Fibroblast of skin of left biceps (primary cell): ENCODE data around the gene RNF34.
"Not testable (repeated sequence)": the region's sequence is repeated elsewhere in the genome, so short reads cannot be mapped to it uniquely, and the experiment has no call there.

Experiments used
- DNase-seq, 2 experiments: peaks; one replicate each; pipeline ENCODE4 v3.0.0-alpha.2; 2013; ENCODE audit warnings: low read depth in 2 of 2

RNF34 gene

GRCh38 chr12:121399391-121400331, at the start of gene RNF34:
RNF34 (plus strand) TSS chr12:121400118; CDS start chr12:121400213, 95 bp downstream.
- DNase-seq: peak; percentile 94 to 96

GRCh38 chr12:121351820-121352681, 47.9 kb upstream of the RNF34 start, which contains the start of gene ANAPC5:
ANAPC5 (minus strand) TSS chr12:121352411; CDS start chr12:121352340, 71 bp downstream.
- DNase-seq: peak; percentile 98

- DNase-seq: no peak
These were observed 47.3 kb upstream of the RNF34 start for GRCh38 chr12:121352682-121353018.

- DNase-seq: no peak
These were observed 44.1 kb upstream of the RNF34 start for GRCh38 chr12:121355818-121356217.

DNA sequence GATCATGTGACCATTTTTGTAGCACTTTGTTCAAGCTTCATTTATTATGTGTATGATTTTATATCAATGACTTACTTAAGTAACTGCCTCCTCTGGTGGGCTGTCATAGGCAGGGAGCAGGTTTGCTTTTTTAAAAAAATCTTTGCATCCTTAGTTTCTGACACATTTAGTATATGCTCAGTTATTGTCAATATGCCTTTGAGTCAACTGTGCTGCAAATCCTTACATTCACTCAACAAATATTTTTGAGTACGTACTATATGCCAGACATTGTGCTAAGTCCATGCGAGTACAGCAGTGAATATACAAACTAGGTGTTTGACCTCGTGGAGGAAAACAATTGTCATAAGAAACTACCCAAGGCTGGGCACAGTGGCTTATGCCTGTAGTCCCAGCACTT, 43.3 kb upstream of the RNF34 start:
- DNase-seq: no peak

GRCh38 chr12:121357331-121357730, 42.6 kb upstream of the RNF34 start:
- no peak for DNase-seq

GRCh38 chr12:121358073-121358472, 41.8 kb upstream of the RNF34 start:
- DNase-seq: no peak

- DNase-seq: no peak
These were observed 35.2 kb upstream of the RNF34 start for GRCh38 chr12:121364683-121365121.

GRCh38 chr12:121365416-121366062, 34.4 kb upstream of the RNF34 start:
- DNase-seq: no peak

GRCh38 chr12:121366063-121366459, 33.9 kb upstream of the RNF34 start:
- no peak for DNase-seq

- DNase-seq: no peak
These were observed 28.5 kb upstream of the RNF34 start for GRCh38 chr12:121371404-121371803.

GRCh38 chr12:121373755-121374154, 26.2 kb upstream of the RNF34 start:
- DNase-seq: no peak

GRCh38 chr12:121374336-121374735, 25.6 kb upstream of the RNF34 start:
- not testable (repeated sequence) for DNase-seq

- not testable (repeated sequence) for DNase-seq
These were observed 24.9 kb upstream of the RNF34 start for GRCh38 chr12:121374945-121375584.

- DNase-seq: no peak
These were observed 22.9 kb upstream of the RNF34 start for GRCh38 chr12:121376754-121377697.

GRCh38 chr12:121378736-121379135, 21.2 kb upstream of the RNF34 start:
- DNase-seq: no peak

DNA sequence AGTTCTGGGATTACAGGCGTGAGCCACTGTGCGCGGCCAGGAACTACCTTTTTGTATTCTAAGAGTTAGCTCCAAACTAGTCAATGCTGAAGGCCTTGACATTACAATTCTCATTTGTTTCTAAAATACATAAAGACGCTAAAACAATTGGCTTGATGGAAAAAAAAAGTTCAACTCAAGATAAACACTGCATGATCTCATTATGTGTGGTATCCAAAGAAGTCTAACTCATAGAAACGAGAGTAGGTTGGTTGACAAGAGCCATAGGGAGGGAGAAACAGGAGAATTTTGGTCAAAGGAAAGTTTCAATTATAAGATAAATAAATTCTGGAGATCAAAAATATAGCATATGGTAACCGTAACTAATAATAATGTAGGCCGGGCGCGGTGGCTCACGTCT, 20.0 kb upstream of the RNF34 start:
- no peak for DNase-seq

- DNase-seq: no peak
These were observed 16.3 kb upstream of the RNF34 start for GRCh38 chr12:121383601-121384021.

DNA sequence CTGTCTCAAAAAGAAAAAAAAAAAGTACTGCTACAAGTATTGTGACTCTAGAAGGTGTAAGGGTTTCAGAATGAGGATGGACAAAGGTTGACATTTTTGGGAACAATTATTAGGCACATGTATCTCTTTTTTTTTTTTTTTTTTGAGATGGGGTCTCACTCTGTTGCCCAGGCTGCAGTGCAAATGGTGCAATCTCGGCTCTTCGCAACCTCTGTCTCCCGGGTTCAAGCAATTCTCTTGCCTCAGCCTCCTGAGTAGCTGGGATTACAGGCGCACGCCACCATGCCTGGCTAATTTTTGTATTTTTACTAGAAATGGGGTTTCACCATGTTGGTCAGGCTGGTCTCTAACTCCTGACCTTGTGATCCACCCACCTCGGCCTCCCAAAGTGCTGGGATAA, 15.0 kb upstream of the RNF34 start:
- DNase-seq: not testable (repeated sequence)

DNA sequence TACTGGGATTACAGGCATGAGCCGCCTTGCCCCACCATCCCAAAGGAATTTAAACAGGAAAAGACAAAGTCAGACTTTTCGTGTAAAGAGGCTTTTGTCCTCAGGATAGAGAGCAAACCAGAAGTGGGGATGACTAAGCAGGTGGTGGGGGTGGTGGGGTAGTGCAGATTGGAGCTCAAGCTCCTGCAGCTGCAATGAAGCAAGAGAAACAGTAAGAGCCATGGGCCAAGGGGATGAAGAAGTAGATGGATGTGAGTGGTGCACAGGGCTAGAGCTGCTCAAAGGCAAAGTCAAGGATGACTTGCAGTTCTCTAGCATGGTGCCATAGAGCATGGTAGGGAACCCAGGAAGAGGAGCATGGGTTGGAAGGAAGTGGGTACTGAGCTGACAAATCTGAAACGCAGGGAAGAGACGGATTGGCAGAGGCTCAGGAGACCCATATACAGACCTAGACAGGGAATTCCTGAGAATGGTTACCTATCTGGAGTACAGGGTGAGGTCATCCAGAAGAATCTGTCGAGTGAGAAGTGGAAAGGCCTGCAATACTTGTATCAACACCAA, 11.4 kb upstream of the RNF34 start:
- peak; percentile 38 to 50 for DNase-seq
